Thoracic aorta (tissue), 2 donors: ENCODE data around the gene VMP1. TPM values are rescaled to one million over a fixed set of nuclear protein-coding genes. Genes with fewer than 3 reads are reported as not detected.

Source experiments
- ATAC-seq: fragments of 150-250 bp; one replicate; pipeline ENCODE4 v1.8.0; 2017; ENCODE audit warnings: low read depth; ENCODE audit not compliant: insufficient number of reproducible peaks, low FRiP score
- DNase-seq: peaks from one replicate; pipeline ENCODE4 v3.0.0-alpha.2; 2020; ENCODE audit warnings: low spot score
- H3K27ac ChIP-seq, 2 donors: fragments of 200-600 bp; sonication (generic); 1 replicate in 1 of 2; 2 replicates in 1 of 2; pipeline ENCODE4 v1.5.1; 2016; ENCODE audit warnings: mild to moderate bottlenecking in 2 of 2, moderate library complexity in 2 of 2
- H3K27me3 ChIP-seq: fragments of 200-600 bp; sonication (generic); replicated peaks from 2 replicates; pipeline ENCODE4 v1.6.0; 2016; ENCODE audit warnings: mild to moderate bottlenecking; ENCODE audit not compliant: insufficient read depth
- H3K36me3 ChIP-seq: fragments of 200-600 bp; sonication (generic); one replicate; pipeline ENCODE4 v1.5.1; 2016
- H3K4me1 ChIP-seq, 2 donors: fragments of 200-600 bp; sonication (generic); 1 replicate in 1 of 2; 2 replicates in 1 of 2; pipeline versions ENCODE4 v1.5.1 to v1.6.0; 2016; ENCODE audit warnings: low read depth in 2 of 2, mild to moderate bottlenecking in 1 of 2; ENCODE audit not compliant: control insufficient read depth in 1 of 2
- H3K4me3 ChIP-seq: fragments of 200-600 bp; sonication (generic); 2 replicates; pipeline ENCODE4 v1.5.1; 2016; ENCODE audit warnings: mild to moderate bottlenecking
- H3K9me3 ChIP-seq: fragments of 200-600 bp; sonication (generic); 2 replicates; pipeline ENCODE4 v1.5.1; 2016
- total RNA-seq, 2 donors: library from RNA; depleted of rRNA; stranded (reverse); fragments of >200 nt; gene quantifications; one replicate each; pipeline versions ENCODE4 v1.1.0 to v1.2.3, GENCODE V29; 2016
- TF ChIP-seq, protein P1 (sequence below): fragments of 200-600 bp; sonication (generic); IDR thresholded peaks from one replicate; pipeline ENCODE4 v1.5.1; 2019; ENCODE audit warnings: antibody characterized with exemption

Gene VMP1
- total RNA-seq, 2 donors from 2014 or later = 183 to 728 TPM

- Histone ChIP-seq H3K4me1 (peaks cover 9 to 18% of the 10 kb centered on the region in 2 donors), H3K27ac (peak overlapping the region in 1 of 2 donors; percentile 10), H3K27me3 (no peaks in the 10 kb centered on the region), H3K4me3 (no peak overlapping the region), H3K9me3 (no peaks in the 10 kb centered on the region), H3K36me3 (no peaks in the 10 kb centered on the region)
- DNase-seq = no peak
- ATAC-seq = no peak
- TF ChIP-seq, protein P1, sequence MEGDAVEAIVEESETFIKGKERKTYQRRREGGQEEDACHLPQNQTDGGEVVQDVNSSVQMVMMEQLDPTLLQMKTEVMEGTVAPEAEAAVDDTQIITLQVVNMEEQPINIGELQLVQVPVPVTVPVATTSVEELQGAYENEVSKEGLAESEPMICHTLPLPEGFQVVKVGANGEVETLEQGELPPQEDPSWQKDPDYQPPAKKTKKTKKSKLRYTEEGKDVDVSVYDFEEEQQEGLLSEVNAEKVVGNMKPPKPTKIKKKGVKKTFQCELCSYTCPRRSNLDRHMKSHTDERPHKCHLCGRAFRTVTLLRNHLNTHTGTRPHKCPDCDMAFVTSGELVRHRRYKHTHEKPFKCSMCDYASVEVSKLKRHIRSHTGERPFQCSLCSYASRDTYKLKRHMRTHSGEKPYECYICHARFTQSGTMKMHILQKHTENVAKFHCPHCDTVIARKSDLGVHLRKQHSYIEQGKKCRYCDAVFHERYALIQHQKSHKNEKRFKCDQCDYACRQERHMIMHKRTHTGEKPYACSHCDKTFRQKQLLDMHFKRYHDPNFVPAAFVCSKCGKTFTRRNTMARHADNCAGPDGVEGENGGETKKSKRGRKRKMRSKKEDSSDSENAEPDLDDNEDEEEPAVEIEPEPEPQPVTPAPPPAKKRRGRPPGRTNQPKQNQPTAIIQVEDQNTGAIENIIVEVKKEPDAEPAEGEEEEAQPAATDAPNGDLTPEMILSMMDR = no peak
Observed at GRCh38 chr17:59723041-59723440, 15.6 kb downstream of the VMP1 start.

DNA sequence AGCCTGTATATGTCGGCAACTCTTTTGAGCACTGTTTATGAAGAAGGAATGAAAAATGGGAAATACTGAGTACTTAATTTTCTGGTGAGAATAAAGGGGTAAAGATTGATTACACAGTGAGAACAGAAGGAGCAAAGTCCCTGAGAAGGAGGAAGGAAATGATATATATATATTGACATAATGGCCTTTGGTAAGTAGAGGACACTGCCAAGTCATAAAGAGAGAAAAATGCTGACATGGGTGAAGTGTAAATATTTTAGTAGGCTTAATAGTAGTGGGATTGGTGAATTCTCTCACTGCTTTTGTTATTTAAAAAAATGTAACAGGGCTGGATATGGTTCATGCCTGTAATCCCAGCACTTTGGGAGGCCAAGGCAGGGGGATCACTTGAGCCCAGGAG lies 16.2 kb downstream of the VMP1 start:
- no peak overlapping the region for H3K4me3 ChIP-seq
- no peak overlapping the region for H3K27ac ChIP-seq
- H3K27me3 ChIP-seq = no peaks in the 10 kb centered on the region
- peaks cover 9 to 18% of the 10 kb centered on the region in 2 donors for H3K4me1 ChIP-seq
- DNase-seq = no peak
- TF ChIP-seq, protein P1 = no peak
- H3K36me3 ChIP-seq = no peaks in the 10 kb centered on the region
- no peak for ATAC-seq
- H3K9me3 ChIP-seq = no peaks in the 10 kb centered on the region

GRCh38 chr17:59725691-59726090 lies 18.2 kb downstream of the VMP1 start:
- H3K36me3 ChIP-seq = no peaks in the 10 kb centered on the region
- H3K27me3 ChIP-seq = no peaks in the 10 kb centered on the region
- DNase-seq (no peak), ATAC-seq (no peak)
- TF ChIP-seq, protein P1 = no peak
- no peaks in the 10 kb centered on the region for H3K9me3 ChIP-seq
- peak overlapping the region; percentile 13 for H3K4me3 ChIP-seq
- peaks cover 17 to 18% of the 10 kb centered on the region in 2 donors for H3K4me1 ChIP-seq
- H3K27ac ChIP-seq = peak overlapping the region; percentile 40 to 48

GRCh38 chr17:59727817-59728533 lies 20.5 kb downstream of the VMP1 start:
- H3K4me3 ChIP-seq = no peak overlapping the region
- H3K27ac ChIP-seq = no peak overlapping the region
- peaks cover 17 to 18% of the 10 kb centered on the region in 2 donors for H3K4me1 ChIP-seq
- H3K36me3 ChIP-seq = no peaks in the 10 kb centered on the region
- TF ChIP-seq, protein P1 = no peak
- no peaks in the 10 kb centered on the region for H3K27me3 ChIP-seq
- no peaks in the 10 kb centered on the region for H3K9me3 ChIP-seq
- ATAC-seq = no peak
- no peak for DNase-seq

DNA sequence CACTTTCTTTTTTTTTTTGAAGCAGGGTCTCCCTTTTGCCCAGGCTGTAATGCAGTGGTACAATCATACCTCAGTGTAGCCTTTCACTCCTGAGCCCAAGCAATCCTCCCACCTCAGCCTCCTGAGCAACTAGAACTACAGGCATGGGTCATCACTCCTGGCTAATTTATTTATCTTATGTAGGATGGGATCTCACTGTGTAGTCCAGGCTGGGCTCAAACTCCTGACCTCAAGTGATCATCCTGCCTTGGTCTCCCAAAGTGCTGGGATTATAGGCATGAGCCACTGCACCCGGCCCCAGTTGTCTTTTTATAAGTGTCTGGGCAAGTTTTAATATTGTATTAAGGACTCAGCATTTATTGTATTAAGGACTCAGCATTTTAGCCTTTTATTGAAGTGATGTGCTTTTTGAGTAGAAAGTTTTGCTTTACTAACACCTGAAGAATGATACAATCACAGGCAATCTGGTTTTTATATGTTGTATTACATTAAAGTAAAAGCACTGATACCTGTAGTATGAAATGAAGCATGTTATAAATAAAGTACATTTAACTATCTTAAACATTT lies 22.9 kb downstream of the VMP1 start:
- no peak for ATAC-seq
- Histone ChIP-seq H3K27me3 (no peaks in the 10 kb centered on the region), H3K4me3 (no peak overlapping the region), H3K9me3 (no peaks in the 10 kb centered on the region), H3K36me3 (peaks cover under 1% of the 10 kb centered on the region), H3K4me1 (peaks cover 10% of the 10 kb centered on the region in 2 donors), H3K27ac (no peak overlapping the region)
- TF ChIP-seq, protein P1 = no peak
- DNase-seq = no peak
